ENCODE measurements around the gene GPC6.

The GPC6 gene

DNA sequence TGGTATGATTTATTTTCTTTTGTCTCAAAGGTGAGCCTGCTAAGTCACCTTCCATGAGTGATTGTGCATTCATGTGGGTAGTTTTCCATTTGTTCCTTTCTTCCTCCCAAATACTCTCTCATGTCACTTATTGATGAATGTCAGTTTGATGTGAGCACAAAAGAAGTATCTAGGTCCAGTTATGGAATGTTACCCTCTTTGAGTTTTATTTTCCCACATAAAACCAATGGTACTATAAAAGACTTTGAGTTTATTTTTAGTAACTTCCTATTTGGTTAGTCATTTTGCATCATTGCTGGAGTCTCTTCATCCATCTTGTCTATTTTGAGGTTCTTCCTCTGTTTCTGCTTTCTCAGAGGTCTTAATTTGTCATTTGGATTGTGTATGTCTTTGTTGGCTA is 321.3 kb downstream of the GPC6 start (continued):
- TF ChIP-seq GLI2 (tag by site-specific recombination; IDR thresholded peaks at IDR 0.05; ENCODE audit: borderline replicate concordance, low read depth), result no peak
- no peak for TF ChIP-seq HOXA7 (CRISPR knock-in tag; IDR thresholded peaks at IDR 0.05; ENCODE audit: borderline replicate concordance)
- TF ChIP-seq ZNF623 (tag by site-specific recombination; IDR thresholded peaks at IDR 0.05), result no peak
- TF ChIP-seq ZNF529 (tag by site-specific recombination; IDR thresholded peaks at IDR 0.05; ENCODE audit: insufficient replicate concordance), result no peak
- TF ChIP-seq ZNF580 (tag by site-specific recombination; IDR thresholded peaks at IDR 0.05), result no peak
- no peak for TF ChIP-seq ZNF791 (tag by site-specific recombination; IDR thresholded peaks at IDR 0.05)
- TF ChIP-seq, protein P1, sequence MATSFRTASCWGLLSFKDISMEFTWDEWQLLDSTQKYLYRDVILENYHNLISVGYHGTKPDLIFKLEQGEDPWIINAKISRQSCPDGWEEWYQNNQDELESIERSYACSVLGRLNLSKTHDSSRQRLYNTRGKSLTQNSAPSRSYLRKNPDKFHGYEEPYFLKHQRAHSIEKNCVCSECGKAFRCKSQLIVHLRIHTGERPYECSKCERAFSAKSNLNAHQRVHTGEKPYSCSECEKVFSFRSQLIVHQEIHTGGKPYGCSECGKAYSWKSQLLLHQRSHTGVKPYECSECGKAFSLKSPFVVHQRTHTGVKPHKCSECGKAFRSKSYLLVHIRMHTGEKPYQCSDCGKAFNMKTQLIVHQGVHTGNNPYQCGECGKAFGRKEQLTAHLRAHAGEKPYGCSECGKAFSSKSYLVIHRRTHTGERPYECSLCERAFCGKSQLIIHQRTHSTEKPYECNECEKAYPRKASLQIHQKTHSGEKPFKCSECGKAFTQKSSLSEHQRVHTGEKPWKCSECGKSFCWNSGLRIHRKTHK (tag by site-specific recombination; IDR thresholded peaks at IDR 0.05), result no peak
- TF ChIP-seq ZNF677 (tag by site-specific recombination; IDR thresholded peaks at IDR 0.05), result no peak
- TF ChIP-seq ZBTB20 (tag by site-specific recombination; IDR thresholded peaks at IDR 0.05), result no peak

DNA sequence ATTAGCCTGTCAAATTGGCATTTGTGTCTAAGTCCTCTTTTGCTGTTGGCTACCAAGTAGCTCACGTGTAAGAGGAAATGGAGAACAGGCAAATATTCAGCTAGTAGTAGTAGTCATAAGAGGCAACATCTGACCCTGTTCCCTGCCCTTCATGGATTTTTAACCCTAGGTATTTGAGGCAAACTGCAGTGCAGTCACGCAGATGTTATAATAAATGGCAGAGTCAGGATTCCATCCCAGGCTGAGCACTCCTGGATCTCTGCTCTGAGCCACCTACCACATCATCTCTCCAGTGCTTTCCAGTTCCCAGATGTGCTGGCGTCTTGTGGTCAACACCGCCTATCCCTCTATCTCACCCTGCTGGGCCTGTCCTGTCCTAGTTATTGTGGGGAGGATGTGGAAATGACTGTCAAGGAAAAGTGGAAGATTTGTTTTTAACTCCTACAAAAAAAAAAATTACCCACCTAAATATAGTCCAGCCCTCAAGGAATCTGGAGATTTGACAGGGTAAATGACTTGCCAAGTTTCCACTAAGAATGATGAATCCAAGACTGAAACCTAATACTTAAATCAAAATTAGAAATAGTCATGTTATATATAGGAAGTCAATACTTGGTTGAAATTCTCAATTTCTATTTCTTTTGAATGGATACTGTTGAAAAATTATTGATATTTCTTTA is 322.9 kb downstream of the GPC6 start:
- Histone ChIP-seq H3K36me3 (ENCODE audit: control insufficient read depth in 2 of 2, insufficient read depth in 1 of 2, low read length in 2 of 2) (no peaks in the 10 kb centered on the region), H3K4me1 (ENCODE audit: control insufficient read depth, insufficient read depth, low read length) (no peaks in the 10 kb centered on the region), H3K9me3 (ENCODE audit: control insufficient read depth, insufficient read depth, low read depth, low read length) (no peaks in the 10 kb centered on the region), H3K4me3 (ENCODE audit: low read depth, low read length) (no peak overlapping the region), H3K27ac (ENCODE audit: extremely low read depth, low read depth, low read length) (no peak overlapping the region)
- POLR2A ChIA-PET, result no interaction called here
- TF ChIP-seq ZNF239 (tag by site-specific recombination; IDR thresholded peaks at IDR 0.05) (no peak), ZNF792 (tag by site-specific recombination; IDR thresholded peaks at IDR 0.05) (no peak)
- CTCF ChIA-PET, result no interaction called here

GRCh38 chr13:93550236-93550635 is 323.6 kb downstream of the GPC6 start:
- no peak for TF ChIP-seq ZNF768 (tag by site-specific recombination; IDR thresholded peaks at IDR 0.05)
- POLR2A ChIA-PET, result no interaction called here

DNA sequence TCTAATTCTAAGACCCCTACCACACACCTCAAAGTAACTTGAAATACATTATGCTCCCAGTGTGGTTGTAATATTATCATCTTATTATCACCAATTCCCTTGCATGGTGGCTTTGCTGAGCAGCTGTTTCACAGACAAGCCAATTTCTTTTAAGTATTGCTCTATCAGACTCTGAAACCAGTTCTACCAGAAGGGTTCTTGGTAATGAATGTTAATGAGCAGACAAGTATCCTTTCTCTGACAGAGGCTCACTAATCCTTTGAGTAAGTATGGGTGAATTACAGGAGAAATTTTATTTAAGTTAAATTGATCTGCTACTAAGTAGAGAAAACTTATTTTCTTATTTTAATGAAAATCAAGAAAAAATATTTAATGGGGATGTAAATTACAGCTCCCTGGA is 326.0 kb downstream of the GPC6 start:
- CTCF ChIA-PET, result no interaction called here
- H3K4me3 ChIP-seq (ENCODE audit: low read depth, low read length), result no peak overlapping the region
- no peaks in the 10 kb centered on the region for H3K4me1 ChIP-seq (ENCODE audit: control insufficient read depth, insufficient read depth, low read length)
- H3K27ac ChIP-seq (ENCODE audit: extremely low read depth, low read depth, low read length), result no peak overlapping the region
- no peaks in the 10 kb centered on the region for H3K36me3 ChIP-seq (ENCODE audit: control insufficient read depth in 2 of 2, insufficient read depth in 1 of 2, low read length in 2 of 2)
- no peak for TF ChIP-seq ZNF626 (tag by site-specific recombination; IDR thresholded peaks at IDR 0.05)
- TF ChIP-seq IKZF3 (tag by site-specific recombination; IDR thresholded peaks at IDR 0.05), result no peak
- TF ChIP-seq ZBTB6 (tag by site-specific recombination; IDR thresholded peaks at IDR 0.05), result no peak
- no peak for TF ChIP-seq KLF1 (tag by site-specific recombination; IDR thresholded peaks at IDR 0.05)
- TF ChIP-seq ZNF664 (tag by site-specific recombination; IDR thresholded peaks at IDR 0.05), result no peak
- TF ChIP-seq ZNF521 (tag by site-specific recombination; IDR thresholded peaks at IDR 0.05), result no peak
- no peak for TF ChIP-seq HOXA7 (CRISPR knock-in tag; IDR thresholded peaks at IDR 0.05; ENCODE audit: borderline replicate concordance)
- TF ChIP-seq, protein P2, sequence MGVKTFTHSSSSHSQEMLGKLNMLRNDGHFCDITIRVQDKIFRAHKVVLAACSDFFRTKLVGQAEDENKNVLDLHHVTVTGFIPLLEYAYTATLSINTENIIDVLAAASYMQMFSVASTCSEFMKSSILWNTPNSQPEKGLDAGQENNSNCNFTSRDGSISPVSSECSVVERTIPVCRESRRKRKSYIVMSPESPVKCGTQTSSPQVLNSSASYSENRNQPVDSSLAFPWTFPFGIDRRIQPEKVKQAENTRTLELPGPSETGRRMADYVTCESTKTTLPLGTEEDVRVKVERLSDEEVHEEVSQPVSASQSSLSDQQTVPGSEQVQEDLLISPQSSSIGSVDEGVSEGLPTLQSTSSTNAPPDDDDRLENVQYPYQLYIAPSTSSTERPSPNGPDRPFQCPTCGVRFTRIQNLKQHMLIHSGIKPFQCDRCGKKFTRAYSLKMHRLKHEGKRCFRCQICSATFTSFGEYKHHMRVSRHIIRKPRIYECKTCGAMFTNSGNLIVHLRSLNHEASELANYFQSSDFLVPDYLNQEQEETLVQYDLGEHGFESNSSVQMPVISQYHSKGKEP (tag by site-specific recombination; IDR thresholded peaks at IDR 0.05), result no peak
- no peak for TF ChIP-seq ZNF560 (tag by site-specific recombination; IDR thresholded peaks at IDR 0.05; ENCODE audit: borderline replicate concordance)
- TF ChIP-seq PRDM1 (tag by site-specific recombination; IDR thresholded peaks at IDR 0.05), result no peak
- TF ChIP-seq ZNF394 (tag by site-specific recombination; IDR thresholded peaks at IDR 0.05; ENCODE audit: borderline replicate concordance), result no peak
- no peak for TF ChIP-seq ZNF558 (tag by site-specific recombination; IDR thresholded peaks at IDR 0.05)
- no peak for TF ChIP-seq HOXD13 (CRISPR knock-in tag; IDR thresholded peaks at IDR 0.05; ENCODE audit: borderline replicate concordance)
- POLR2A ChIA-PET, result no interaction called here
- H3K9me3 ChIP-seq (ENCODE audit: control insufficient read depth, insufficient read depth, low read depth, low read length), result no peaks in the 10 kb centered on the region

More at GRCh38 chr13:93550236-93550635, 323.6 kb downstream of the GPC6 start:
- H3K4me1 ChIP-seq (ENCODE audit: control insufficient read depth, insufficient read depth, low read length), result no peaks in the 10 kb centered on the region
- H3K9me3 ChIP-seq (ENCODE audit: control insufficient read depth, insufficient read depth, low read depth, low read length), result no peaks in the 10 kb centered on the region
- no peak overlapping the region for H3K27ac ChIP-seq (ENCODE audit: extremely low read depth, low read depth, low read length)
- no peaks in the 10 kb centered on the region for H3K36me3 ChIP-seq (ENCODE audit: control insufficient read depth in 2 of 2, insufficient read depth in 1 of 2, low read length in 2 of 2)
- H3K4me3 ChIP-seq (ENCODE audit: low read depth, low read length), result no peak overlapping the region
- CTCF ChIA-PET, result no interaction called here
